GM19238 (cell line): ENCODE results near the gene NFKBIL1.
"Not testable (repeated sequence)": the region's sequence is repeated elsewhere in the genome, so short reads cannot be mapped to it uniquely, and the experiment has no call there.

ENCODE experiments used
- DNase-seq: peaks from one replicate; pipeline ENCODE4 v3.0.0; 2011; ENCODE audit warnings: low spot score; ENCODE audit not compliant: insufficient read length

NFKBIL1 gene

GRCh38 chr6:31580438-31580740 is 33.0 kb downstream of the NFKBIL1 start:
- no peak for DNase-seq

- peak; percentile 72 for DNase-seq
Observed at GRCh38 chr6:31580807-31581433, 33.5 kb downstream of the NFKBIL1 start.

- DNase-seq = no peak
Observed at GRCh38 chr6:31581434-31582229, 34.2 kb downstream of the NFKBIL1 start.

GRCh38 chr6:31582230-31582643 is 34.8 kb downstream of the NFKBIL1 start, which contains the start of gene LTB:
LTB (minus strand) TSS chr6:31582424; CDS start chr6:31582417, 7 bp downstream.
- DNase-seq = no peak

- DNase-seq = no peak
Observed at GRCh38 chr6:31585491-31585890, 38.1 kb downstream of the NFKBIL1 start.

- DNase-seq = no peak
Observed at GRCh38 chr6:31586008-31586407, 38.6 kb downstream of the NFKBIL1 start, which contains the start of gene LST1. LST1 (plus strand) TSS chr6:31586277; CDS start chr6:31587300, 1,023 bp downstream.

- no peak for DNase-seq
Observed at GRCh38 chr6:31586599-31587281, 39.3 kb downstream of the NFKBIL1 start.

GRCh38 chr6:31587791-31588777 is 40.7 kb downstream of the NFKBIL1 start:
- no peak for DNase-seq

- DNase-seq = no peak
Observed at GRCh38 chr6:31588871-31589650, 41.7 kb downstream of the NFKBIL1 start.

- not testable (repeated sequence) for DNase-seq
Observed at GRCh38 chr6:31590691-31591090, 43.3 kb downstream of the NFKBIL1 start.

GRCh38 chr6:31592396-31592771 is 45.0 kb downstream of the NFKBIL1 start:
- no peak for DNase-seq

- no peak for DNase-seq
Observed at GRCh38 chr6:31597006-31597405, 49.6 kb downstream of the NFKBIL1 start.

- no peak for DNase-seq
Observed at GRCh38 chr6:31607317-31607716, 59.9 kb downstream of the NFKBIL1 start.
